ENCODE measurements around the gene SCN3A.

DNA sequence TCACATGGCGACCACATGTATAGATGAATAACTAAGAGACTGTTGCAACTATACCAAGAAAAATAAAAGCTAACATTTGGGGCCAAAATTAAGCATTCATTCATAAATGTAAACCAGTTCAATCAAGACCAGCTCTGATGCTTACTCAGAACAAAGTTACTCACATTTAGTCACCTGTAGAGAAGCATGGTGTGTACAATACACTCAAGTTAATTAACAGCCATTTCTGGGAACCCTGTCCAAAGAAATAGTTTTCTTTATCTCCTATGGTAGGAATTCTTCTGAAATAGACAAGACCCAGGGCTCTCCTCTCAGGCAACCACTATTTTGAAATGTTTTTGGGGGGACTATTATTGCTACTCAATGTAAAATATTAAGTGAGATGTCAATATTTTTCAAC, 1.6 kb downstream of the SCN3A start:
- TF ChIP-seq, protein P1, sequence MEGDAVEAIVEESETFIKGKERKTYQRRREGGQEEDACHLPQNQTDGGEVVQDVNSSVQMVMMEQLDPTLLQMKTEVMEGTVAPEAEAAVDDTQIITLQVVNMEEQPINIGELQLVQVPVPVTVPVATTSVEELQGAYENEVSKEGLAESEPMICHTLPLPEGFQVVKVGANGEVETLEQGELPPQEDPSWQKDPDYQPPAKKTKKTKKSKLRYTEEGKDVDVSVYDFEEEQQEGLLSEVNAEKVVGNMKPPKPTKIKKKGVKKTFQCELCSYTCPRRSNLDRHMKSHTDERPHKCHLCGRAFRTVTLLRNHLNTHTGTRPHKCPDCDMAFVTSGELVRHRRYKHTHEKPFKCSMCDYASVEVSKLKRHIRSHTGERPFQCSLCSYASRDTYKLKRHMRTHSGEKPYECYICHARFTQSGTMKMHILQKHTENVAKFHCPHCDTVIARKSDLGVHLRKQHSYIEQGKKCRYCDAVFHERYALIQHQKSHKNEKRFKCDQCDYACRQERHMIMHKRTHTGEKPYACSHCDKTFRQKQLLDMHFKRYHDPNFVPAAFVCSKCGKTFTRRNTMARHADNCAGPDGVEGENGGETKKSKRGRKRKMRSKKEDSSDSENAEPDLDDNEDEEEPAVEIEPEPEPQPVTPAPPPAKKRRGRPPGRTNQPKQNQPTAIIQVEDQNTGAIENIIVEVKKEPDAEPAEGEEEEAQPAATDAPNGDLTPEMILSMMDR (IDR thresholded peaks at IDR 0.05; ENCODE audit: poor library complexity, severe bottlenecking): no peak
- TF ChIP-seq EZH2 (IDR thresholded peaks at IDR 0.05; ENCODE audit: borderline replicate concordance, insufficient read depth, low read length, poor library complexity, severe bottlenecking): no peak
- TF ChIP-seq TAF1 (IDR thresholded peaks at IDR 0.05; ENCODE audit: low read depth): no peak
- no peak for TF ChIP-seq POLR2AphosphoS5 (IDR thresholded peaks at IDR 0.05)
- TF ChIP-seq EP300 (conservative IDR thresholded peaks at IDR 0.05; ENCODE audit: poor library complexity, severe bottlenecking): no peak
- no peak for TF ChIP-seq SMC3 (conservative IDR thresholded peaks at IDR 0.05; ENCODE audit: poor library complexity)

Measured in neural cell (in vitro differentiated cells).